ENCODE results near the gene ZNF578. TPM values are rescaled to one million over a fixed set of nuclear protein-coding genes. Genes with fewer than 3 reads are reported as not detected.

The ZNF578 gene
- total and polyA plus RNA-seq, 2 of the 8 experiments (the other 6 are each of a cell fraction or from before 2014, with no cell fraction given) = 1.6 to 4.2 TPM

DNA sequence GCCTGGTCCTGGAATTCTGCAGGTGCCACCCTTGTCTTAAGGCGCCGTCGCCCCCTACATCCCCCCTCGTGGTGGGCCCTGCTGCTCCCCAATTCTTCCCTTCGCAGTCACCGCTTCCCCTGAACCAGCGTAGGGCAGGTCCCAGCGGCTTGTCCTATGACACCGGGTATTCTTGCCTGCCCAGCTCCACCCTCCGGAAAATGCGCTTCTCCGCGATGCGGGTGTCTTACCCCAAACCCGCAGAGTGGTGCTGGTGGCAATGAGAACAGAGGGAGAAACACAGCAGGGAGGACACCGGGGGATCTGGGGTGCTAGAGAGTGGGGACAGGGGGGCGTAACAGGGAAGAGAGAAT lies 83.1 kb downstream of the ZNF578 start:
- no peak overlapping the region for H2BK120ac ChIP-seq (replicated peaks; ENCODE audit: low read depth, low read length)
- H3K4ac ChIP-seq (replicated peaks; ENCODE audit: insufficient read length, low read depth, low read length) = no peak overlapping the region
- CTCF ChIA-PET (ENCODE audit: partially characterized antibody) = interaction anchor here (1.1 to 1.7 kb wide), 3 partner anchors 9 to 137 kb away, joined by 3 to 5 read pairs (median 4); no protein-coding TSS in a partner anchor
- no peaks in the 10 kb centered on the region for H3K36me3 ChIP-seq (ENCODE audit: control insufficient read depth in 2 of 4, insufficient read depth in 4 of 4, low read length in 3 of 4)
- no peak overlapping the region for H2AK5ac ChIP-seq (ENCODE audit: low read depth, low read length)
- no peak overlapping the region for H4K91ac ChIP-seq (replicated peaks; ENCODE audit: insufficient read length, low read length)
- no peak overlapping the region for H2BK12ac ChIP-seq (ENCODE audit: low read depth, low read length)
- peaks cover 8% of the 10 kb centered on the region for H3K23me2 ChIP-seq (ENCODE audit: low read depth, low read length)
- FAIRE-seq (no peak), DNase-seq (ENCODE audit: low read depth in 1 of 2, low spot score in 2 of 2) (no peak)
- no peaks in the 10 kb centered on the region for H3K9me3 ChIP-seq (ENCODE audit: insufficient read depth in 2 of 2, low read depth in 1 of 2, low read length in 1 of 2)
- H3K23ac ChIP-seq (ENCODE audit: insufficient read length) = no peak overlapping the region
- H2AFZ ChIP-seq (ENCODE audit: low read length) = no peak overlapping the region
- no peak overlapping the region for H3K27ac ChIP-seq (ENCODE audit: low read depth, low read length)
- H3K79me1 ChIP-seq (ENCODE audit: low read depth, low read length) = no peaks in the 10 kb centered on the region
- peak overlapping the region; percentile 16 for H3K56ac ChIP-seq (replicated peaks; ENCODE audit: insufficient read length, low read depth, low read length)
- peaks cover 0 to 2% (median 0%) of the 10 kb centered on the region in 4 experiments; a peak in 1 of 7 replicates for H3K4me1 ChIP-seq (replicated peaks in 1 of 4; ENCODE audit: control insufficient read depth in 3 of 4, insufficient read depth in 4 of 4, low read length in 3 of 4)
- H2BK15ac ChIP-seq (ENCODE audit: low read length) = no peak overlapping the region
- 6% methylated on average over 11 of the region's 17 CpGs; no CpG with 5 or more reads in 1 of the 2 experiments for WGBS, 2 experiments (ENCODE audit: extremely low coverage in 1 of 2, insufficient coverage in 1 of 2, insufficient read length in 1 of 2, insufficient replicate concordance in 2 of 2, low coverage in 1 of 2, low lambda C conversion rate in 2 of 2, missing lambda C conversion rate in 1 of 2)
- no peak overlapping the region for H4K5ac ChIP-seq (ENCODE audit: insufficient read length, low read depth, low read length)
- peaks cover 0 to 2% of the 10 kb centered on the region in 2 experiments for H4K20me1 ChIP-seq (replicated peaks in 1 of 2; ENCODE audit: control insufficient read depth in 1 of 2, insufficient read depth in 2 of 2, low read length in 2 of 2)
- peak overlapping the region; percentile 84 to 87 (median 86) for H3K4me3 ChIP-seq (ENCODE audit: extremely low read depth in 1 of 4, insufficient read depth in 2 of 4, low read depth in 3 of 4, low read length in 4 of 4)
- peak overlapping the region in 3 of 4 experiments; percentile 60 to 67 (median 66); a peak in 4 of 7 replicates for H3K9ac ChIP-seq (replicated peaks in 1 of 4; ENCODE audit: extremely low read depth in 1 of 4, low read depth in 3 of 4, low read length in 3 of 4)
- peak overlapping the region; percentile 31 for H4K8ac ChIP-seq (ENCODE audit: extremely low read depth, insufficient read depth, low read length)
- H3K27me3 ChIP-seq (replicated peaks in 1 of 4; ENCODE audit: control insufficient read depth in 3 of 4, extremely low read depth in 1 of 4, insufficient read depth in 3 of 4, low read length in 3 of 4) = no peaks in the 10 kb centered on the region; a peak in 1 of 7 replicates
- POLR2A ChIA-PET (ENCODE audit: partially characterized antibody) = interaction anchor here (1.3 to 1.6 kb wide), 2 partner anchors 16 to 34 kb away, joined by 3 to 4 read pairs; no protein-coding TSS in a partner anchor
- H2BK20ac ChIP-seq (ENCODE audit: low read length) = no peak overlapping the region
- H3K14ac ChIP-seq (ENCODE audit: insufficient read length) = no peak overlapping the region
- H3K79me2 ChIP-seq (ENCODE audit: control insufficient read depth in 1 of 2, insufficient read depth in 2 of 2, low read length in 2 of 2) = peaks cover 0 to 2% of the 10 kb centered on the region in 2 experiments; a peak in 2 of 4 replicates
- H3K4me2 ChIP-seq (ENCODE audit: insufficient read depth in 1 of 2, low read depth in 2 of 2, low read length in 2 of 2) = peak overlapping the region; percentile 93 to 98
- peak overlapping the region; percentile 60; the same call in 1 of the 2 replicates for H3K18ac ChIP-seq (ENCODE audit: extremely low read depth, low read length)
- H2BK5ac ChIP-seq (ENCODE audit: low read depth, low read length) = no peak overlapping the region
- no peak for TF ChIP-seq CHD1 (IDR thresholded peaks at IDR 0.05; ENCODE audit: low read depth, low read length)
- TF ChIP-seq, protein P1, sequence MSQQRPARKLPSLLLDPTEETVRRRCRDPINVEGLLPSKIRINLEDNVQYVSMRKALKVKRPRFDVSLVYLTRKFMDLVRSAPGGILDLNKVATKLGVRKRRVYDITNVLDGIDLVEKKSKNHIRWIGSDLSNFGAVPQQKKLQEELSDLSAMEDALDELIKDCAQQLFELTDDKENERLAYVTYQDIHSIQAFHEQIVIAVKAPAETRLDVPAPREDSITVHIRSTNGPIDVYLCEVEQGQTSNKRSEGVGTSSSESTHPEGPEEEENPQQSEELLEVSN (IDR thresholded peaks at IDR 0.05) = peak; percentile 8; the same call in 1 of the 2 replicates
- TF ChIP-seq KDM1A (IDR thresholded peaks at IDR 0.05; ENCODE audit: borderline replicate concordance, low read length) = no peak
- TF ChIP-seq, protein P2, sequence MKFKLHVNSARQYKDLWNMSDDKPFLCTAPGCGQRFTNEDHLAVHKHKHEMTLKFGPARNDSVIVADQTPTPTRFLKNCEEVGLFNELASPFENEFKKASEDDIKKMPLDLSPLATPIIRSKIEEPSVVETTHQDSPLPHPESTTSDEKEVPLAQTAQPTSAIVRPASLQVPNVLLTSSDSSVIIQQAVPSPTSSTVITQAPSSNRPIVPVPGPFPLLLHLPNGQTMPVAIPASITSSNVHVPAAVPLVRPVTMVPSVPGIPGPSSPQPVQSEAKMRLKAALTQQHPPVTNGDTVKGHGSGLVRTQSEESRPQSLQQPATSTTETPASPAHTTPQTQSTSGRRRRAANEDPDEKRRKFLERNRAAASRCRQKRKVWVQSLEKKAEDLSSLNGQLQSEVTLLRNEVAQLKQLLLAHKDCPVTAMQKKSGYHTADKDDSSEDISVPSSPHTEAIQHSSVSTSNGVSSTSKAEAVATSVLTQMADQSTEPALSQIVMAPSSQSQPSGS (IDR thresholded peaks at IDR 0.05; ENCODE audit: low read length) = no peak
- no peak for TF ChIP-seq CTBP2 (IDR thresholded peaks at IDR 0.05; ENCODE audit: borderline replicate concordance, insufficient read depth, insufficient read length, low read length)
- TF ChIP-seq HDAC6 (IDR thresholded peaks at IDR 0.05; ENCODE audit: low read depth, low read length) = no peak
- no peak for TF ChIP-seq JUND (IDR thresholded peaks at IDR 0.05; ENCODE audit: low read length)
- no peak for TF ChIP-seq JUN (IDR thresholded peaks at IDR 0.05; ENCODE audit: low read depth, low read length)
- TF ChIP-seq, protein P3, sequence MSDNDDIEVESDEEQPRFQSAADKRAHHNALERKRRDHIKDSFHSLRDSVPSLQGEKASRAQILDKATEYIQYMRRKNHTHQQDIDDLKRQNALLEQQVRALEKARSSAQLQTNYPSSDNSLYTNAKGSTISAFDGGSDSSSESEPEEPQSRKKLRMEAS (IDR thresholded peaks at IDR 0.05) = no peak
- peak; percentile 11 for TF ChIP-seq KDM4A (IDR thresholded peaks at IDR 0.05; ENCODE audit: low read depth, low read length, severe bottlenecking)

Measured in H1 (cell line).